ENCODE measurements around the gene ARPC4.

The ARPC4 gene

DNA sequence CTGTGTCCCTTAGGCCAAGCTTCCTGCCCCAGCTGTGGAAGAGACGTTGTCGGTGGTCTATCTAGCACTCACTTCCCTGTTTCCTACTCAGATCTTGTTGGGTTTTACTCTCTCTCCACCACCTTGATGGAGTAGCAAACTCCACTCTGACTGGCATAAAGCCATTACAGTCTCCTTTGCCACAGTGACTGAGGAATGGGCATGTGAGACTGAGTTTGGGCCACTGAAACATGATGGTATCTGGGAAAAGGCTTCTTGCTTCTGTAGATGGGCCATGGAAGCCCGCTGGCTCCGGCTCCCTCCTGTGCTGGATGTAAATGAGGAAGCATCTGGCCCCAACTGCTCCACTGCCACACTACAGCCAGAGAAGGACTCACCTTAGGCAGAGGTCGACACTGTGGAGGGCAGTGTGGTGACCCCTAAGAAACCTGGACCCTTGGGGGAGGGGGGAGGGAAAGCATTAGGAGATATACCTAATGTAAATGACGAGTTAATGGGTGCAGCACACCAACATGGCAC lies 13.7 kb upstream of the ARPC4 start:
- Histone ChIP-seq H3K27ac (ENCODE audit: low read length) (no peak overlapping the region), H3F3A (ENCODE audit: insufficient read depth, low read length) (no peaks in the 10 kb centered on the region)

DNA sequence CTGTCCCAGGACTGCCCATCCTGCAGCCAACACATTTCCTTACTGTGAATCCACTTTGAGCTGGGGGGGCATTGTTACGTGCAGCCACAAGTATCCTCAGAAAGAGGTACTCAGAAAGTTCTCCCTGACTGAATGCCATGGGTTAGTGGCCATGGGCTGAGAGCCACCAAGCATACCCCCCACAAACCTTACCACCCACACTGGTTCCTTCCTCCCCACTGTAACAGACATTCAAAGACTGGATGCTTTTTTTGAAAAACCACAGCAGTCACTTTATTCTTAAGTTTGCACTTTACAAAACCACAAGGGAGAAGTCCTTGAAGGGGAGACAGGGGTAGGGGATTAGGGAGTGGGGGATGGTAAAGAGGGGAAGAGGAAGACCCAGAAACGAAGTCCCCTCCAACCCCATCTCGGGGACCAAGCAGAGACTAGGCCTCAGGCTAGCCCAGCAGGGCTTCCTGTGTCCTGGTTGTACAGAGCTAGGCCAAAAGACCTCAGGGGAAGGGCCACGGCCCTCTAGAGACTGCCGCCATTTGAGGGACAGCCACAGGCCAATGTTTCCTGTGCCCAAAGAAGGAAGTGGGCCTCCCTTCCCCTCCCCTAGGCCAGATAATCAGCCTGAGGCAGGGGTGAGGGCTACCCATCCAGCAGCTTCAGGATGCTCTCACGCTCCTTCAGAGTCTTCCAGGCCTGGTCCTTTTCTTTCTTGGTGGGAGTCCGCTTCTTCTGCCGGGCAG lies 13.0 kb upstream of the ARPC4 start:
- H3K9ac ChIP-seq (ENCODE audit: low read length), result no peak overlapping the region
- no peak for DNase-seq

More for the DNA sequence above, 13.7 kb upstream of the ARPC4 start:
- H3K9ac ChIP-seq (ENCODE audit: low read length), result no peak overlapping the region
- no peak for DNase-seq
- H3K9me3 ChIP-seq (replicated peaks; ENCODE audit: insufficient read depth, low read length), result no peaks in the 10 kb centered on the region
- H3K27me3 ChIP-seq (replicated peaks; ENCODE audit: insufficient read depth, low read length), result no peaks in the 10 kb centered on the region
- H3K9me2 ChIP-seq (replicated peaks; ENCODE audit: insufficient read depth, low read length), result no peaks in the 10 kb centered on the region
- H2AFZ ChIP-seq (ENCODE audit: low read length), result no peak overlapping the region
- TF ChIP-seq, protein P1, sequence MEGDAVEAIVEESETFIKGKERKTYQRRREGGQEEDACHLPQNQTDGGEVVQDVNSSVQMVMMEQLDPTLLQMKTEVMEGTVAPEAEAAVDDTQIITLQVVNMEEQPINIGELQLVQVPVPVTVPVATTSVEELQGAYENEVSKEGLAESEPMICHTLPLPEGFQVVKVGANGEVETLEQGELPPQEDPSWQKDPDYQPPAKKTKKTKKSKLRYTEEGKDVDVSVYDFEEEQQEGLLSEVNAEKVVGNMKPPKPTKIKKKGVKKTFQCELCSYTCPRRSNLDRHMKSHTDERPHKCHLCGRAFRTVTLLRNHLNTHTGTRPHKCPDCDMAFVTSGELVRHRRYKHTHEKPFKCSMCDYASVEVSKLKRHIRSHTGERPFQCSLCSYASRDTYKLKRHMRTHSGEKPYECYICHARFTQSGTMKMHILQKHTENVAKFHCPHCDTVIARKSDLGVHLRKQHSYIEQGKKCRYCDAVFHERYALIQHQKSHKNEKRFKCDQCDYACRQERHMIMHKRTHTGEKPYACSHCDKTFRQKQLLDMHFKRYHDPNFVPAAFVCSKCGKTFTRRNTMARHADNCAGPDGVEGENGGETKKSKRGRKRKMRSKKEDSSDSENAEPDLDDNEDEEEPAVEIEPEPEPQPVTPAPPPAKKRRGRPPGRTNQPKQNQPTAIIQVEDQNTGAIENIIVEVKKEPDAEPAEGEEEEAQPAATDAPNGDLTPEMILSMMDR (IDR thresholded peaks at IDR 0.05; ENCODE audit: low read length), result no peak
- TF ChIP-seq EZH2phosphoT487 (IDR thresholded peaks at IDR 0.05; ENCODE audit: low read length), result no peak
- no peak for TF ChIP-seq EZH2 (optimal IDR thresholded peaks at IDR 0.05; ENCODE audit: low read depth, low read length)
- 0 out of 2 replicates have a peak, but pooled peaks cover 2% of the 10 kb centered on the region for H3K36me3 ChIP-seq (replicated peaks; ENCODE audit: insufficient read depth, low read length)
- H3K4me1 ChIP-seq (ENCODE audit: low read length), result no peaks in the 10 kb centered on the region
- no peaks in the 10 kb centered on the region for H4K20me1 ChIP-seq (ENCODE audit: insufficient read depth, low read length)
- no peak overlapping the region for H3K4me2 ChIP-seq (ENCODE audit: low read depth, low read length)
- H3K79me2 ChIP-seq (ENCODE audit: low read length), result no peaks in the 10 kb centered on the region
- H3K4me3 ChIP-seq (ENCODE audit: low read length), result no peak overlapping the region

DNA sequence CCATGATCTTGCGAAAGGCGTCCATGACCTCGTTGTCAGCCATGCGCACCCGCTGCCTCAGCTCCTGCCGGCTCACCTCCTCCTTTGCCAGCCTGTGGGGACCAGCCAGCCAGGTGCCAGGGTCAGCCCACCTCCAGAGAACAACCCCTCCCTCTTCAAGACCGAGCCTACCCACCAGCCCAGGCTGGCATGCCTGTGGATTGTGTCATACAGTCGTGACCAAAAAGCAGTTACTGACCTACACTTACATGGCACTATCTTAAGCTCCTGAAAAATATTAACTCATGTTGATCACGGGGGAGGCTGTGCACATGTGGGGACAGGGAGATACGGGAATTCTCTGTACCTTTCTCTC lies 12.4 kb upstream of the ARPC4 start:
- Histone ChIP-seq H3K9me3 (replicated peaks; ENCODE audit: insufficient read depth, low read length) (no peaks in the 10 kb centered on the region), H3K36me3 (replicated peaks; ENCODE audit: insufficient read depth, low read length) (0 out of 2 replicates have a peak, but pooled peaks cover 2% of the 10 kb centered on the region), H3K4me1 (ENCODE audit: low read length) (no peaks in the 10 kb centered on the region), H3K4me2 (ENCODE audit: low read depth, low read length) (no peak overlapping the region), H3K79me2 (ENCODE audit: low read length) (no peaks in the 10 kb centered on the region), H3K27me3 (replicated peaks; ENCODE audit: insufficient read depth, low read length) (no peaks in the 10 kb centered on the region), H4K20me1 (ENCODE audit: insufficient read depth, low read length) (no peaks in the 10 kb centered on the region), H3K9ac (ENCODE audit: low read length) (no peak overlapping the region), H3F3A (ENCODE audit: insufficient read depth, low read length) (no peaks in the 10 kb centered on the region), H3K27ac (ENCODE audit: low read length) (no peak overlapping the region), H3K9me2 (replicated peaks; ENCODE audit: insufficient read depth, low read length) (no peaks in the 10 kb centered on the region), H3K4me3 (ENCODE audit: low read length) (no peak overlapping the region), H2AFZ (ENCODE audit: low read length) (no peak overlapping the region)
- no peak for DNase-seq
- no peak for TF ChIP-seq EZH2phosphoT487 (IDR thresholded peaks at IDR 0.05; ENCODE audit: low read length)
- no peak for TF ChIP-seq EZH2 (optimal IDR thresholded peaks at IDR 0.05; ENCODE audit: low read depth, low read length)
- TF ChIP-seq, protein P1 (IDR thresholded peaks at IDR 0.05; ENCODE audit: low read length), result no peak

More for the DNA sequence above, 13.0 kb upstream of the ARPC4 start:
- H4K20me1 ChIP-seq (ENCODE audit: insufficient read depth, low read length), result no peaks in the 10 kb centered on the region
- H3F3A ChIP-seq (ENCODE audit: insufficient read depth, low read length), result no peaks in the 10 kb centered on the region
- H3K4me3 ChIP-seq (ENCODE audit: low read length), result no peak overlapping the region
- H3K4me1 ChIP-seq (ENCODE audit: low read length), result no peaks in the 10 kb centered on the region
- H3K4me2 ChIP-seq (ENCODE audit: low read depth, low read length), result no peak overlapping the region
- TF ChIP-seq EZH2phosphoT487 (IDR thresholded peaks at IDR 0.05; ENCODE audit: low read length) (no peak), EZH2 (optimal IDR thresholded peaks at IDR 0.05; ENCODE audit: low read depth, low read length) (no peak)
- TF ChIP-seq, protein P1 (IDR thresholded peaks at IDR 0.05; ENCODE audit: low read length), result no peak
- H3K79me2 ChIP-seq (ENCODE audit: low read length), result no peaks in the 10 kb centered on the region
- H3K27me3 ChIP-seq (replicated peaks; ENCODE audit: insufficient read depth, low read length), result no peaks in the 10 kb centered on the region
- H3K9me3 ChIP-seq (replicated peaks; ENCODE audit: insufficient read depth, low read length), result no peaks in the 10 kb centered on the region
- no peaks in the 10 kb centered on the region for H3K9me2 ChIP-seq (replicated peaks; ENCODE audit: insufficient read depth, low read length)
- H3K36me3 ChIP-seq (replicated peaks; ENCODE audit: insufficient read depth, low read length), result 0 out of 2 replicates have a peak, but pooled peaks cover 2% of the 10 kb centered on the region
- H2AFZ ChIP-seq (ENCODE audit: low read length), result no peak overlapping the region
- H3K27ac ChIP-seq (ENCODE audit: low read length), result no peak overlapping the region

Measured in MM.1S (cell line).